Measurements from ENCODE around the gene PDE4D.

- TF ChIP-seq SP1 (IDR thresholded peaks at IDR 0.05): no peak
- TF ChIP-seq ELF4 (IDR thresholded peaks at IDR 0.05): no peak
- TF ChIP-seq NFRKB (IDR thresholded peaks at IDR 0.05): no peak
- no peak for TF ChIP-seq HDGF (IDR thresholded peaks at IDR 0.05; ENCODE audit: borderline replicate concordance)
- TF ChIP-seq TARDBP (IDR thresholded peaks at IDR 0.05): no peak
These were observed 906.3 kb downstream of the PDE4D start for GRCh38 chr5:58987193-58987592.

Measured in HEK293T (cell line).